ENCODE data around the gene PDE4D.

GRCh38 chr5:59042201-59043055 lies 851.1 kb downstream of the PDE4D start:
- TF ChIP-seq CTCF (IDR thresholded peaks at IDR 0.05) (no peak), POLR2A (IDR thresholded peaks at IDR 0.05) (no peak)
